Ovary (tissue), 3 donors: ENCODE results near the gene TMPRSS3.

Source experiments
- CTCF ChIP-seq, 3 donors: fragments of 450-650 bp in 2 of 3; fragments of 200-600 bp in 1 of 3; IDR thresholded peaks; one replicate each; pipeline versions ENCODE4 v1.5.1 to v1.8.0; 2016 to 2022; ENCODE audit warnings: antibody characterized with exemption in 3 of 3, mild to moderate bottlenecking in 1 of 3
- EP300 ChIP-seq: sonication (generic); formaldehyde crosslinking; IDR thresholded peaks from one replicate; pipeline ENCODE4 v1.6.1; 2017; ENCODE audit warnings: antibody characterized with exemption
- POLR2A ChIP-seq: fragments of 450-650 bp; IDR thresholded peaks from one replicate; pipeline ENCODE4 v1.6.1; 2017; ENCODE audit warnings: antibody characterized with exemption, mild to moderate bottlenecking, moderate library complexity
- donor health status: DM: no; HTN: no; CAD: no.

GRCh38 chr21:42373196-42373907 is 22.5 kb downstream of the TMPRSS3 start:
- TF ChIP-seq EP300 (no peak), POLR2A (no peak), CTCF (IDR thresholded peaks at IDR 0.05) (no peak)
